Kidney (tissue), 14 donors: Measurements from ENCODE around the gene POU4F2. TPM values are rescaled to one million over a fixed set of nuclear protein-coding genes. Genes with fewer than 3 reads are reported as not detected.

Experiments
- DNase-seq, 5 donors: peaks; one replicate each; pipeline ENCODE4 v3.0.0-alpha.2; 2013 to 2020
- FAIRE-seq: peaks from 2 replicates; lab custom pipeline; 2012; peaks lifted over from hg19 to GRCh38; lab: Jason Lieb, UNC
- H3K27ac ChIP-seq, 2 donors: one replicate each; pipeline ENCODE4 v1.7.0; 2013; ENCODE audit warnings: low read depth in 2 of 2, low read length in 2 of 2, inconsistent platforms in 1 of 2
- H3K27me3 ChIP-seq: one replicate; pipeline ENCODE4 v1.7.1; 2013; ENCODE audit warnings: low read length, inconsistent platforms; ENCODE audit not compliant: control insufficient read depth, insufficient read depth
- H3K36me3 ChIP-seq, 3 donors: one replicate each; pipeline versions ENCODE4 v1.7.0 to v1.7.1; 2013; ENCODE audit warnings: low read length in 3 of 3, control low read depth in 1 of 3, inconsistent platforms in 1 of 3; ENCODE audit not compliant: insufficient read depth in 3 of 3, control insufficient read depth in 2 of 3
- H3K4me1 ChIP-seq, 3 donors: one replicate each; pipeline versions ENCODE4 v1.7.0 to v1.7.1; 2013; ENCODE audit warnings: low read length in 3 of 3, inconsistent platforms in 1 of 3, low read depth in 1 of 3; ENCODE audit not compliant: control insufficient read depth in 2 of 3, insufficient read depth in 2 of 3
- H3K4me3 ChIP-seq, 3 donors: one replicate each; pipeline versions ENCODE4 v1.7.0 to v1.8.1; 2013; ENCODE audit warnings: low read length in 3 of 3, control low read depth in 1 of 3, inconsistent platforms in 1 of 3
- H3K9ac ChIP-seq, 3 donors: one replicate each; pipeline versions ENCODE4 v1.7.0 to v1.7.1; 2013; ENCODE audit warnings: low read length in 3 of 3, control low read depth in 1 of 3, inconsistent platforms in 1 of 3
- H3K9me3 ChIP-seq, 3 donors: one replicate each; pipeline versions ENCODE4 v1.7.0 to v1.7.1; 2013; ENCODE audit warnings: low read length in 3 of 3, control low read depth in 1 of 3, inconsistent platforms in 1 of 3; ENCODE audit not compliant: control insufficient read depth in 2 of 3, insufficient read depth in 1 of 3
- CTCF ChIP-seq: IDR thresholded peaks from 3 replicates; pipeline ENCODE4 v1.5.1; 2012; ENCODE audit warnings: mild to moderate bottlenecking, moderate library complexity, borderline replicate concordance; ENCODE audit not compliant: insufficient read depth; ENCODE audit errors: extremely low read depth
- intact Hi-C: fragments of 100-400 bp; cut with DNase I; formaldehyde crosslinking; loops from one replicate; pipeline ENCODE4 v1.11.1; 2022
- polyA plus RNA-seq: library from polyadenylated mRNA; stranded (reverse); fragments of 350-450 nt; fragmentation: Illumina TruSeq; extraction: RNeasy Lipid Tissue Mini Kit (QIAGEN cat#74804); gene quantifications from one replicate; pipeline ENCODE4 v1.2.3, GENCODE V29; 2014; ENCODE audit warnings: low read depth, low replicate concordance; ENCODE audit not compliant: insufficient read depth
- total RNA-seq: library from RNA; stranded (reverse); fragmentation: NEBNext Ultra II Directional; extraction: Animal tissue kit (Norgen Biotek cat#: 25700); gene quantifications from one replicate; pipeline ENCODE4 v1.2.1, GENCODE V29; 2021
- donor health status: control.
- donor health status: control.
- donor health status: control.
- donor health status: control.
- donor health status: control.
- donor health status: DM: yes; HTN: yes; CAD: no.
- donor health status: Normal renal cell carcinoma (clear cell type).

The POU4F2 gene
- total and polyA plus RNA-seq, 2 donors from 2014 or later = not detected

DNA sequence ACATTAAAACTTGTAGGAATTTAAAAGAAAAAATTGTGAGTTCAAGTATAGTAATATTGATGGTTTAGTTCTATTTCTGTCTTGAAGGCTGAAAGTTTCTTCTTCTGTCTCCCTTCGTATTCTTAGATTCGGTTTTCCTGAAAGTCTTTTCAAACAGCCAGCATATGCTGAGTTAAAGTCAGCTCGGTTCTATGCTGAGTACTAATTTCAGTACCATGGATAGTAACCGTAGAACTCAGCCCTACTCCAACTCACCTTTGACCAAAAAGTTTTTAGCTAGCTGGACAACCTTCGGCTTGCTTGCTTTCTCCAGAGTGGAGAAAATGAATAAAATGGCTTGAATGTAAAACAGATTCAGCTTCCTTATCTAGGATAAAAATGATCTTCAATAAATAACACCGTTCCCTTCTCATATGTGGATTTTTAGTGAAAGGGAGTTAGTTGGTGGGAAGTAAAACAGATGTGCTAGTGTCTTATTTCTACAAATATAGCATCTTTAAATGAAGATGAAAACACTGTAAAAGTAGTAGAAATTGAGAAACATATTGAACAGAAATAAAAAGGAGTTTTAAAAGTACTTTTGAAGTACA, 5.2 kb downstream of the POU4F2 start:
- H3K9me3 ChIP-seq = no peaks in the 10 kb centered on the region
- no peak overlapping the region for H3K9ac ChIP-seq
- H3K27ac ChIP-seq = no peak overlapping the region
- peak in 2 of 5 donors; percentile 70 to 74 for DNase-seq
- no peak overlapping the region for H3K4me3 ChIP-seq
- no peaks in the 10 kb centered on the region for H3K36me3 ChIP-seq
- H3K27me3 ChIP-seq = peaks cover 50% of the 10 kb centered on the region
- intact Hi-C loops = no loop called here
- peaks cover 0 to 4% (median 0%) of the 10 kb centered on the region in 3 donors for H3K4me1 ChIP-seq
- TF ChIP-seq CTCF = no peak
- FAIRE-seq = no peak

- Histone ChIP-seq H3K9ac (no peak overlapping the region), H3K9me3 (no peaks in the 10 kb centered on the region), H3K4me1 (no peaks in the 10 kb centered on the region), H3K4me3 (no peak overlapping the region), H3K36me3 (no peaks in the 10 kb centered on the region), H3K27me3 (peaks cover 49% of the 10 kb centered on the region), H3K27ac (no peak overlapping the region)
- FAIRE-seq (no peak), DNase-seq (no peak)
- TF ChIP-seq CTCF = no peak
- intact Hi-C loops = no loop called here
Measured at GRCh38 chr4:146645921-146646320, 7.2 kb downstream of the POU4F2 start.

- FAIRE-seq = no peak
- no peak overlapping the region for H3K4me3 ChIP-seq
- no peak for DNase-seq
- H3K4me1 ChIP-seq = no peaks in the 10 kb centered on the region
- H3K27me3 ChIP-seq = peaks cover 51% of the 10 kb centered on the region
- H3K9me3 ChIP-seq = no peaks in the 10 kb centered on the region
- H3K9ac ChIP-seq = no peak overlapping the region
- intact Hi-C loops = no loop called here
- H3K27ac ChIP-seq = no peak overlapping the region
- no peak for TF ChIP-seq CTCF
- no peaks in the 10 kb centered on the region for H3K36me3 ChIP-seq
Measured at GRCh38 chr4:146646593-146647325, 8.1 kb downstream of the POU4F2 start.
